Esophagus mucosa (tissue), 1 donor: ENCODE data around the gene SBSN. TPM values are rescaled to one million over a fixed set of nuclear protein-coding genes. Genes with fewer than 3 reads are reported as not detected.

Experiments
- total RNA-seq: library from RNA; stranded (reverse); gene quantifications from one replicate; pipeline ENCODE4 v1.2.4, GENCODE V29; 2023
- donor health status: DM: yes; HTN: yes; CAD: no.

SBSN gene
- total RNA-seq, 1 donor from 2014 or later = 1,433 TPM

Other genes starting within 250 kb of the SBSN start
- not detected for gene HAMP, start 245.8 kb downstream of the SBSN start, total RNA-seq
- not detected for gene MAG, start 236.2 kb downstream of the SBSN start, total RNA-seq
- 2.5 TPM for gene CD22, start 199.1 kb downstream of the SBSN start, total RNA-seq
- gene FFAR1, start 180.4 kb downstream of the SBSN start, total RNA-seq = not detected
- not detected for gene FFAR3, start 169.9 kb downstream of the SBSN start, total RNA-seq
- gene GPR42, start 157.2 kb downstream of the SBSN start, total RNA-seq = not detected
- gene FFAR2, start 80.1 kb downstream of the SBSN start, total RNA-seq = 1.8 TPM
- gene KRTDAP, start 37.8 kb downstream of the SBSN start, total RNA-seq = 338 TPM
- 406 TPM for gene DMKN, start 14.7 kb downstream of the SBSN start, total RNA-seq
- gene GAPDHS, start 5.1 kb upstream of the SBSN start, total RNA-seq = not detected
- gene TMEM147, start 17.3 kb upstream of the SBSN start, total RNA-seq = 87.7 TPM
- not detected for gene ATP4A, start 35.3 kb upstream of the SBSN start, total RNA-seq
- gene PMIS2, start 57.9 kb upstream of the SBSN start, total RNA-seq = not detected
- gene HAUS5, start 84.4 kb upstream of the SBSN start, total RNA-seq = 15.4 TPM
- gene RBM42, start 100.7 kb upstream of the SBSN start, total RNA-seq = 52.7 TPM
- gene ETV2, start 113.4 kb upstream of the SBSN start, total RNA-seq = 2.2 TPM
- gene COX6B1, start 120.0 kb upstream of the SBSN start, total RNA-seq = 553 TPM
- gene UPK1A, start 138.2 kb upstream of the SBSN start, total RNA-seq = 3.8 TPM
- not detected for gene ZBTB32, start 176.2 kb upstream of the SBSN start, total RNA-seq
- gene KMT2B, start 189.7 kb upstream of the SBSN start, total RNA-seq = 21.1 TPM
- gene IGFLR1, start 214.1 kb upstream of the SBSN start, total RNA-seq = 2.4 TPM
- gene U2AF1L4, start 217.1 kb upstream of the SBSN start, total RNA-seq = 10.1 TPM
- gene PSENEN, start 217.3 kb upstream of the SBSN start, total RNA-seq = 56.9 TPM
- gene LIN37, start 220.3 kb upstream of the SBSN start, total RNA-seq = 3.0 TPM
- gene HSPB6, start 228.7 kb upstream of the SBSN start, total RNA-seq = 2.6 TPM
- gene PROSER3, start 229.9 kb upstream of the SBSN start, total RNA-seq = 14.7 TPM
- gene ARHGAP33, start 247.3 kb upstream of the SBSN start, total RNA-seq = 3.9 TPM